Endothelial cell of umbilical vein (primary cell): Measurements from ENCODE around the gene OR5D14. TPM values are rescaled to one million over a fixed set of nuclear protein-coding genes. Genes with fewer than 3 reads are reported as not detected.

Experiments
- BruUV-seq: library from RNA; stranded (reverse); fragments of 400-500 nt; replicated peaks from 2 replicates; lab custom pipeline; 2021; lab: Mats Ljungman, UMichigan
- CTCF ChIA-PET: fragments of 300-600, 350-600 bp; sonication (Branson Sonifier 250); formaldehyde crosslinking; loops from one replicate; lab custom pipeline; 2021; ENCODE audit warnings: antibody characterized with exemption, inconsistent platforms; lab: Charles Lee
- POLR2A ChIA-PET: fragments of 300-600, 350-600 bp; sonication (Branson Sonifier 250); formaldehyde crosslinking; loops from one replicate; lab custom pipeline; 2021; ENCODE audit warnings: antibody characterized with exemption, inconsistent platforms; lab: Charles Lee
- DNase-seq: peaks from one replicate; pipeline ENCODE4 v3.0.0-alpha.2; 2011; ENCODE audit warnings: low read depth, low spot score
- FAIRE-seq: peaks from 2 replicates; lab custom pipeline; 2011; peaks lifted over from hg19 to GRCh38; lab: Jason Lieb, UNC
- H2AFZ ChIP-seq: 2 replicates; pipeline ENCODE4 v1.6.0; 2012; ENCODE audit warnings: low read depth, low read length, control low read depth, inconsistent platforms
- H3K27ac ChIP-seq: 2 replicates; pipeline ENCODE4 v1.5.1; 2011; ENCODE audit warnings: low read depth, mild to moderate bottlenecking, control low read depth, low read length, moderate library complexity; ENCODE audit not compliant: insufficient read depth
- H3K27me3 ChIP-seq, 2 experiments: 2 replicates each; pipeline versions ENCODE4 v1.6.0 to v1.6.1; 2011; ENCODE audit warnings: low read length in 2 of 2, mixed read lengths in 1 of 2; ENCODE audit not compliant: control insufficient read depth in 2 of 2, insufficient read depth in 2 of 2
- H3K36me3 ChIP-seq, 2 experiments: 2 replicates in 1 of 2; 3 replicates in 1 of 2; pipeline ENCODE4 v1.5.1; 2011; ENCODE audit warnings: low read length in 2 of 2, mild to moderate bottlenecking in 1 of 2, moderate library complexity in 1 of 2; ENCODE audit not compliant: control insufficient read depth in 2 of 2, insufficient read depth in 2 of 2; ENCODE audit errors: extremely low read depth in 1 of 2
- H3K4me1 ChIP-seq: 3 replicates; pipeline ENCODE4 v1.5.1; 2011; ENCODE audit warnings: mild to moderate bottlenecking, low read length; ENCODE audit not compliant: control insufficient read depth, insufficient read depth; ENCODE audit errors: extremely low read depth
- H3K4me2 ChIP-seq: 2 replicates; pipeline ENCODE4 v1.6.1; 2011; ENCODE audit warnings: low read length, control low read depth, mixed read lengths; ENCODE audit not compliant: insufficient read depth
- H3K4me3 ChIP-seq, 3 experiments: fragments of 200-600 bp in 1 of 3; sonication (generic), shearing (Covaris generic) in 1 of 3; replicated peaks in 1 of 3; 2 replicates each; pipeline ENCODE4 v1.5.1; 2011 to 2016; ENCODE audit warnings: control low read depth in 3 of 3, low read length in 3 of 3, mild to moderate bottlenecking in 2 of 3, inconsistent platforms in 1 of 3, low read depth in 1 of 3, moderate library complexity in 1 of 3; ENCODE audit not compliant: insufficient read depth in 1 of 3
- H3K79me2 ChIP-seq: 2 replicates; pipeline ENCODE4 v1.6.0; 2012; ENCODE audit warnings: low read length, inconsistent platforms; ENCODE audit not compliant: control insufficient read depth, insufficient read depth
- H3K9ac ChIP-seq: replicated peaks from 2 replicates; pipeline ENCODE3; 2011; ENCODE audit warnings: low read length, control low read depth; ENCODE audit not compliant: insufficient read depth; ENCODE audit errors: extremely low read depth
- H3K9me1 ChIP-seq: replicated peaks from 3 replicates; pipeline ENCODE4 v1.6.0; 2011; ENCODE audit warnings: mild to moderate bottlenecking, low read length; ENCODE audit not compliant: control insufficient read depth, insufficient read depth; ENCODE audit errors: extremely low read depth
- H3K9me3 ChIP-seq: replicated peaks from 2 replicates; pipeline ENCODE4 v1.5.1; 2012; ENCODE audit warnings: low read length, inconsistent platforms; ENCODE audit not compliant: control insufficient read depth, insufficient read depth
- H4K20me1 ChIP-seq: replicated peaks from 2 replicates; pipeline ENCODE3; 2011; ENCODE audit warnings: mild to moderate bottlenecking, low read length; ENCODE audit not compliant: control insufficient read depth, insufficient read depth; ENCODE audit errors: extremely low read depth
- EZH2 ChIP-seq: IDR thresholded peaks from 2 replicates; pipeline ENCODE4 v1.6.1; 2012; ENCODE audit warnings: borderline replicate concordance, low read depth, mild to moderate bottlenecking, moderate library complexity, low read length, inconsistent platforms; ENCODE audit not compliant: severe bottlenecking
- FOS ChIP-seq: IDR thresholded peaks from 2 replicates; pipeline ENCODE4 v1.6.1; 2011; ENCODE audit warnings: mild to moderate bottlenecking, low read length, moderate library complexity, borderline replicate concordance; ENCODE audit not compliant: insufficient read depth
- GATA2 ChIP-seq: IDR thresholded peaks from 2 replicates; pipeline ENCODE4 v1.7.0; 2011; ENCODE audit warnings: low read depth, mild to moderate bottlenecking, moderate library complexity, mixed read lengths, low read length; ENCODE audit not compliant: insufficient read length, insufficient read depth
- JUN ChIP-seq: IDR thresholded peaks from 2 replicates; pipeline ENCODE4 v1.6.1; 2011; ENCODE audit warnings: borderline replicate concordance, low read depth; ENCODE audit not compliant: insufficient read length, insufficient read depth
- MYC ChIP-seq: IDR thresholded peaks from one replicate; pipeline ENCODE4 v1.6.1; 2011; ENCODE audit warnings: mild to moderate bottlenecking, low read depth, low read length
- POLR2A ChIP-seq: IDR thresholded peaks from 2 replicates; pipeline ENCODE4 v1.6.1; 2012; ENCODE audit warnings: low read depth, mild to moderate bottlenecking, control low read depth, low read length
- POLR2AphosphoS5 ChIP-seq: IDR thresholded peaks from 2 replicates; pipeline ENCODE4 v1.6.1; 2012; ENCODE audit warnings: low read depth, mild to moderate bottlenecking, control low read depth, low read length, moderate library complexity; ENCODE audit not compliant: insufficient read depth
- dilution Hi-C: fragments of 300-500 bp; cut with MboI; formaldehyde crosslinking; loops from one replicate; pipeline ENCODE4 v1.15.0; 2019; ENCODE audit warnings: low sequenced_read_pairs; ENCODE audit not compliant: extremely low pct_ligation_motif_present
- intact Hi-C: fragments of 100-400 bp; cut with micrococcal nuclease; formaldehyde crosslinking; loops from one replicate; pipeline ENCODE4 v1.10.0; 2022
- polyA plus RNA-seq, 4 experiments: library from polyadenylated mRNA; depleted of rRNA in 3 of 4; stranded (reverse) in 3 of 4; unstranded in 1 of 4; fragments of >200 nt; gene quantifications; 2 replicates each; pipeline versions ENCODE4 v1.2.1 to v1.2.3, GENCODE V29; 2011 to 2012; ENCODE audit warnings: missing spikeins in 1 of 4
- total RNA-seq: library from RNA; stranded (reverse); gene quantifications from 2 replicates; pipeline ENCODE4 v1.2.3, GENCODE V29; 2021
- TF ChIP-seq, protein P1 (sequence below), 2 donors: IDR thresholded peaks; 1 replicate in 1 of 2; 2 replicates in 1 of 2; pipeline ENCODE4 v1.5.1; 2011; ENCODE audit warnings: low read length in 2 of 2, mild to moderate bottlenecking in 2 of 2, moderate library complexity in 2 of 2, control low read depth in 1 of 2, inconsistent platforms in 1 of 2, low read depth in 1 of 2; ENCODE audit not compliant: insufficient read depth in 1 of 2; ENCODE audit errors: extremely low read depth in 1 of 2
- TF ChIP-seq, protein P2 (sequence below): IDR thresholded peaks from 2 replicates; pipeline ENCODE4 v1.6.1; 2011; ENCODE audit not compliant: insufficient read depth, insufficient read length

Gene OR5D14
- total and polyA plus RNA-seq, 2 donors (not counting 3 experiments of a cell fraction or from before 2014, with no cell fraction given) = not detected

DNA sequence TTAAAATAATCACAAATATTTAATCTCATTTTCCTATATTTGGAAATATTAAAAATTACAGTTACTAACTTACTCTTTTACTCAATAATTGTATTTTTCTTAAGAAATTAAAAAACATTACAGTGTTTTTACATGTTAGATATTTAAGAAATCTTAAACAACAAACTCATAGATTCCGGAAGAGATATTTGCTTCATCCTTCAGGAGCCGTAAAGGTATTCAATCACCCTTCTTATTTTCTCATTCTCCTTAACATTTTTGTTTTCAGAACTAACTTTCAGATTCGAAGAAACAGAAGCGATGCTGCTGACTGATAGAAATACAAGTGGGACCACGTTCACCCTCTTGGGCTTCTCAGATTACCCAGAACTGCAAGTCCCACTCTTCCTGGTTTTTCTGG lies 24.0 kb downstream of the OR5D14 start, which contains the start of gene OR5D18:
Gene OR5D18, plus strand, starts transcription at position 301 of the 400 bp plus-strand sequence. Its CDS starts 0 bp downstream, at position 301.
- H3K4me2 ChIP-seq = no peak within 1 kb of the TSS
- H3K9me1 ChIP-seq = no peaks in the 10 kb centered on the region
- TF ChIP-seq, protein P1, sequence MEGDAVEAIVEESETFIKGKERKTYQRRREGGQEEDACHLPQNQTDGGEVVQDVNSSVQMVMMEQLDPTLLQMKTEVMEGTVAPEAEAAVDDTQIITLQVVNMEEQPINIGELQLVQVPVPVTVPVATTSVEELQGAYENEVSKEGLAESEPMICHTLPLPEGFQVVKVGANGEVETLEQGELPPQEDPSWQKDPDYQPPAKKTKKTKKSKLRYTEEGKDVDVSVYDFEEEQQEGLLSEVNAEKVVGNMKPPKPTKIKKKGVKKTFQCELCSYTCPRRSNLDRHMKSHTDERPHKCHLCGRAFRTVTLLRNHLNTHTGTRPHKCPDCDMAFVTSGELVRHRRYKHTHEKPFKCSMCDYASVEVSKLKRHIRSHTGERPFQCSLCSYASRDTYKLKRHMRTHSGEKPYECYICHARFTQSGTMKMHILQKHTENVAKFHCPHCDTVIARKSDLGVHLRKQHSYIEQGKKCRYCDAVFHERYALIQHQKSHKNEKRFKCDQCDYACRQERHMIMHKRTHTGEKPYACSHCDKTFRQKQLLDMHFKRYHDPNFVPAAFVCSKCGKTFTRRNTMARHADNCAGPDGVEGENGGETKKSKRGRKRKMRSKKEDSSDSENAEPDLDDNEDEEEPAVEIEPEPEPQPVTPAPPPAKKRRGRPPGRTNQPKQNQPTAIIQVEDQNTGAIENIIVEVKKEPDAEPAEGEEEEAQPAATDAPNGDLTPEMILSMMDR (IDR thresholded peaks at IDR 0.05; ENCODE audit: extremely low read depth in 1 of 2, insufficient read depth in 1 of 2, low read depth in 1 of 2, low read length in 2 of 2) = no peak
- no peaks in the 10 kb centered on the region for H3K4me1 ChIP-seq
- H3K4me3 ChIP-seq = no peak within 1 kb of the TSS
- dilution Hi-C loops (no loop called here), intact Hi-C loops (no loop called here)
- no peaks in the 10 kb centered on the region for H3K79me2 ChIP-seq
- H4K20me1 ChIP-seq = no peaks in the 10 kb centered on the region
- ChIA-PET CTCF (no interaction called here), POLR2A (no interaction called here)
- no peak within 1 kb of the TSS for H2AFZ ChIP-seq
- H3K9ac ChIP-seq = no peak within 1 kb of the TSS
- H3K36me3 ChIP-seq = no peaks in the 10 kb centered on the region
- FAIRE-seq (no peak), DNase-seq (no peak)
- no TSS peak for BruUV-seq
- no peaks in the 10 kb centered on the region for H3K27me3 ChIP-seq
- H3K27ac ChIP-seq = no peak within 1 kb of the TSS
- H3K9me3 ChIP-seq = peaks cover 3% of the 10 kb centered on the region

DNA sequence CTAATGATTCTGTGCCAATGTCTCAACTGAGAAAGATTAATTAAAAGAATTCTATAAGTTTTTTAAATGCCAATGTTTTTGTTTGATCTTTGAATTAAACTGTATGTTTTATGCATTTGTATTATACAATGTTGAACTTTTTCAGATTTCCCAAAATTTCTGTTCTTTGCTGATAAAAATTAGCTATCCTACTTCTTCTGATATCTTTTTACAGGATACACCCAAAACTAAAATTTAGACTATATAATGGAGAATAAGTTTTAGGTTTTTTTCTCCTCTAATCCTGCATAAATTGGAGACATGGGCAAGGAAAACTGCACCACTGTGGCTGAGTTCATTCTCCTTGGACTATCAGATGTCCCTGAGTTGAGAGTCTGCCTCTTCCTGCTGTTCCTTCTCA lies 31.6 kb downstream of the OR5D14 start, which contains the start of gene OR5L2:
Gene OR5L2, plus strand, starts transcription at position 301 of the 400 bp plus-strand sequence. Its CDS starts 0 bp downstream, at position 301.
- Histone ChIP-seq H2AFZ (no peak within 1 kb of the TSS), H3K79me2 (no peaks in the 10 kb centered on the region), H3K4me2 (no peak within 1 kb of the TSS), H3K9me3 (peaks cover 7% of the 10 kb centered on the region), H3K4me1 (no peaks in the 10 kb centered on the region), H3K36me3 (no peaks in the 10 kb centered on the region), H3K4me3 (no peak within 1 kb of the TSS), H3K27me3 (no peaks in the 10 kb centered on the region), H4K20me1 (no peaks in the 10 kb centered on the region), H3K9ac (no peak within 1 kb of the TSS), H3K9me1 (no peaks in the 10 kb centered on the region), H3K27ac (no peak within 1 kb of the TSS)
- intact Hi-C loops = no loop called here
- FAIRE-seq (no peak), DNase-seq (no peak)
- no TSS peak for BruUV-seq
- CTCF ChIA-PET = no interaction called here
- dilution Hi-C loops = no loop called here
- POLR2A ChIA-PET = no interaction called here
- TF ChIP-seq EZH2 (no peak), POLR2A (no peak), MYC (no peak), POLR2AphosphoS5 (no peak), FOS (no peak), GATA2 (no peak), JUN (no peak)
- TF ChIP-seq, protein P1 (IDR thresholded peaks at IDR 0.05; ENCODE audit: extremely low read depth in 1 of 2, insufficient read depth in 1 of 2, low read depth in 1 of 2, low read length in 2 of 2) = no peak
- TF ChIP-seq, protein P2, sequence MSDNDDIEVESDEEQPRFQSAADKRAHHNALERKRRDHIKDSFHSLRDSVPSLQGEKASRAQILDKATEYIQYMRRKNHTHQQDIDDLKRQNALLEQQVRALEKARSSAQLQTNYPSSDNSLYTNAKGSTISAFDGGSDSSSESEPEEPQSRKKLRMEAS = no peak
